NCI-H526 (cell line): ENCODE data around the gene C2CD5.
A peak's percentile ranks its signal among the peaks of the same experiment; 100 is the strongest.
"Not testable (repeated sequence)": the region's sequence is repeated elsewhere in the genome, so short reads cannot be mapped to it uniquely, and the experiment has no call there.

Experiments used
- DNase-seq, 2 experiments: peaks; one replicate each; lab custom pipeline; 2025; lab: John Stamatoyannopoulos, UW

C2CD5 gene, protein sequence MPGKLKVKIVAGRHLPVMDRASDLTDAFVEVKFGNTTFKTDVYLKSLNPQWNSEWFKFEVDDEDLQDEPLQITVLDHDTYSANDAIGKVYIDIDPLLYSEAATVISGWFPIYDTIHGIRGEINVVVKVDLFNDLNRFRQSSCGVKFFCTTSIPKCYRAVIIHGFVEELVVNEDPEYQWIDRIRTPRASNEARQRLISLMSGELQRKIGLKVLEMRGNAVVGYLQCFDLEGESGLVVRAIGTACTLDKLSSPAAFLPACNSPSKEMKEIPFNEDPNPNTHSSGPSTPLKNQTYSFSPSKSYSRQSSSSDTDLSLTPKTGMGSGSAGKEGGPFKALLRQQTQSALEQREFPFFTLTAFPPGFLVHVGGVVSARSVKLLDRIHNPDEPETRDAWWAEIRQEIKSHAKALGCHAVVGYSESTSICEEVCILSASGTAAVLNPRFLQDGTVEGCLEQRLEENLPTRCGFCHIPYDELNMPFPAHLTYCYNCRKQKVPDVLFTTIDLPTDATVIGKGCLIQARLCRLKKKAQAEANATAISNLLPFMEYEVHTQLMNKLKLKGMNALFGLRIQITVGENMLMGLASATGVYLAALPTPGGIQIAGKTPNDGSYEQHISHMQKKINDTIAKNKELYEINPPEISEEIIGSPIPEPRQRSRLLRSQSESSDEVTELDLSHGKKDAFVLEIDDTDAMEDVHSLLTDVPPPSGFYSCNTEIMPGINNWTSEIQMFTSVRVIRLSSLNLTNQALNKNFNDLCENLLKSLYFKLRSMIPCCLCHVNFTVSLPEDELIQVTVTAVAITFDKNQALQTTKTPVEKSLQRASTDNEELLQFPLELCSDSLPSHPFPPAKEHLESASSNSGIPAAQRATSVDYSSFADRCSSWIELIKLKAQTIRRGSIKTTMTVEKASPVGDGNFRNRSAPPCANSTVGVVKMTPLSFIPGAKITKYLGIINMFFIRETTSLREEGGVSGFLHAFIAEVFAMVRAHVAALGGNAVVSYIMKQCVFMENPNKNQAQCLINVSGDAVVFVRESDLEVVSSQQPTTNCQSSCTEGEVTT

DNA sequence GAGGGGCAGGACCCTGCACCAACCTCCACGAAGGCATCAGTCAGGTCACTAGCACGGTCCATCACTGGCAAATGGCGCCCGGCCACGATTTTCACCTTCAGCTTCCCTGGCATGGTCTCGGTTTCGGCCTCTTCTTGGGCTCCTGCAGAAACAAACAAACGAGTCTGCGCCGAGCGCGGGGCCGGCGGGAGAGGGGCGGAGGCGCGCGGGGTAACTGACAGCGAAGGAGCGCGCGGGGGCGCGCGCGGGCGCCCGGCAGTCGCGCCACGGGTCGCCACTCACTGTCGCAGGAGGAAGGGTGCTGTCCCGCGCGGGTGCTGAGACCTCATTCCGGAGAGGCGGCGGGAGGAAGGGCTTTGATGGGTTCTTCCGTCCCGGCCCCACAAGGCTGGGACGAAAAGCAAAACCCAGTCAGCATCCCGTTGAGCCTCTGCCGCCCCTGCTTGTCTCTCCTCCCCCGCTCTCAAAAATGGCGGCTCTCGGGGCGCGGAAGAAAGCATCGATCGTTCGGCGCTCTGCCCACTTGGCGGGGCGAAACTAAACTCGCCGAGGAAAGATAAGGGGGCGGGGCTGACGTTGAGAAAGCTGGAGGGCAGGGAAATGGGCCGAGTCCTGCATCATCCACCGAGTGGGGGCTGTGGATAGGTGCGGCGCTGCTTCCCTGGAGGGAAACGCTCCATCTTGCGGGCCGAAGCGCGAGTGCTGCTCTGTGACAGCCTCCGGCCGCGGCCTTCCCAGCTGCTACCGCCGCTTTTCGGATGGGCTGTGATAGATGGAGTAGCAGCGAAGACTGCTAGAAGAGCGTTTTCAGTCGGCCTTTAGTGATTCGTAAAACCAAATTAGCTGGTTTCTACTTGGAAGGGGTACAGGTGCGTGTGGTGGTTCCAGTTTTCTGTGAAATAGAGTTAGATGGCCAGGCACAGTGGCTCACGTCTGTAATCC is at the start of gene C2CD5:
C2CD5 (minus strand) TSS at position 505 of the 942 bp plus-strand sequence; CDS start at position 113, 392 bp downstream.
- DNase-seq, result peak; percentile 96 to 99

DNA sequence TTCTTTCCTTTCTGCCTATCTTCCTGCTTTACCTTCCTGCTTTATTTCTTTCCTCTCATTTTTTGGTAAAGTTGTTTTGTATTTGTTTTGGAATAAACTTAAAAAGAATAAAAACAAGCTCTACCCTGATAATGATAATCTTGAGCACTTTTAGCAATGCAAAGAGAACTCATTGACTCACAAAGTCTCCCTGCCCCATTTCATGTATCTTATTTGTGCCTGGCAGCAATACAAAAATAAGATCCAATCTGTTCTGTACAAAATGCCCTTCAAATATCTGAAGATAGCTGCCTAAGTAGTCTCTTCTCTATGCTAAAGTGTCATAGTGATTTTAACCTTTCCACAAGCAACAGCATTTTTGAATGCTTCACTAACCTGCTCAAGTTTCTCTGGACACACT is 49.5 kb upstream of the C2CD5 start:
- DNase-seq, result no peak

DNA sequence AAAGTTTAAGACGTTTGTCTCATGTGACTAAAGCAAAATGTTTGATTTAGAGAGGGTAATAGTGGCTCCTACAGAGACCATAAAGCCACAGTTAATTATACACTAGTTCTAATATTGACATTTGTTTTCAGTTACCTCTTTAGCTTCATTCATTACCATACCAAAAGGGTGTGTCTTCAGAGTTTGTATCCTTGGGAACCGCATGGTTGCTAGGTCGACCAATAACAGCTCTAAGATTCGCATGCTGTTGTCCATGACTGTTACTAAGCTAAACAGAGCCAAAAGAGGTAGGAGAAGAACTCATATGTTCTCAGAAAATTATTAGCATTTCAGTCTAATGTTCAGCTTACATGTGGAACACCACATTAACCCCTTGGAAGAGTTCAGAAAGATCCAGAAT is 44.5 kb upstream of the C2CD5 start:
- peak; percentile 51 to 74 for DNase-seq

DNA sequence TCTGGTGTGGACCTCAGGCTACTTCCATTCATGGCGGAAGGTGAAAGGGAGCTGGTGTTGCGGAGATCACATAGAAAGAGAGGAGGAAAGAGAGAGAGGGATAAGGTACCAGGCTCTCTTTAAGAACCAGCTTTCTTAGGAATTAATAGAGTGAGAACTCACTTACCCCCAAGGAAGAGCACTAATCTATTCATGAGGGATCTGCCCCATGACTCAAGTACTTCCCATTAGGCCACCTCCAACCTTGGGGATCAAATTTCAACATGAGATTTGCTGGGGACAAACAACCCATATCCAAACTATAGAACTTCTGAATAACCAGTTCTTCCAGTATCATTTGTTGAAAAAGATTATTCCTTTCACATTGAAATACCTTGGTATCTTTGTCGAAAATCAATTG is 34.0 kb upstream of the C2CD5 start:
- peak in 1 of 2 experiments; percentile 5 for DNase-seq

DNA sequence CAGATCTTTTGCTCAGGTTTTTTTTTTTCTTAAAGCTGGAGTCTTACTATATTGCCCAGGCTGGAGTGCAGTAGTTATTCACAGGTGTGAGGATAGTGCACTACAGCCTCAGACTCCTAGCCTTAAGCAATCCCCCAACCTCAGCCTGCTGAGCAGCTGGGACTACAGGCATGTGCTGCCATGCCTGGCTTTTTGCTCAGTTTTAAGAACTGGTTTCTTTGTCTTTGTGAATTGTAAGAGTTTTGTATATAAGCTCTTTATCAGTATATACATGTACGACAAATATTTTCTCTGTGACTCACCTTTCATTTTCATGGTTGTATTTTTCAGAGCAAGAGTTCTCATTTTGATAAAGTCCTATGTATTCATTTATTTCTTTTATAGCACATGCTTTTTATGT is 33.3 kb upstream of the C2CD5 start:
- DNase-seq, result no peak

DNA sequence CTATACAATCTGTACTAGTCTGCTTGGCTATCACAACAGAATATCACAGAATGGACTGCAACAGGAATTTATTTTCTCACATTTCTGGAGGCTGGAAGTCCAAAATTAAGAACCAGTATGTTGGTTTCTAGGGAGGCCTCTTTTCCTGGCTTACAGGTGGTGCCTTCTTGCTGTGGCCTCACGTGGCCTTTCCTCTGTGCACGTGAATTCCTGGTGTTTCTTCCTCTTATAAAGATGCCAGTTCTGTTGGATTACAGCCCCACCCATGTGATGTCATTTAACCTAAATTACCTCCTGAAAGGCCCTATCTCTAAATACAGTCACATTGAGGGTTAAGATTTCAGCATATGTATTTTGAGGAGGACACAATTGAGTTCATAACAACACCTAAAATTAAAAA is 32.1 kb upstream of the C2CD5 start:
- no peak for DNase-seq

DNA sequence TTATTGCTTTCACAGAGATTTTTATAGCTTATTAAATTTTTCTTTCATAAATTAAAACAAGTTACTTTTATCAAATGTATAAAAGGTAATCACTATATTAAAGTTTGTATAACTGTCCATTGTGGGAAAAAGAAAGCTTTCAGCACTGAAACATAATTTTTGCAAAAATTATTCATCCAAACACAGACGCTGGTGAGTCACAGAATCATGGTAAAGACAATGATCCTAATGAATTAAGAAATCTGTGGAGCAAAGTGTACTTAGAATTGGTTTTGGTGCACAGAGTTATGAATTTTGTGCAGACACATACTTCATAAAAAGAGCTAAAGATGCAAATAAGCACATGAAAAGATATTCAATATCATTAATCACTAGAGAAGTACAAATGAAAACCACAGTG is 31.7 kb upstream of the C2CD5 start:
- DNase-seq, result no peak

DNA sequence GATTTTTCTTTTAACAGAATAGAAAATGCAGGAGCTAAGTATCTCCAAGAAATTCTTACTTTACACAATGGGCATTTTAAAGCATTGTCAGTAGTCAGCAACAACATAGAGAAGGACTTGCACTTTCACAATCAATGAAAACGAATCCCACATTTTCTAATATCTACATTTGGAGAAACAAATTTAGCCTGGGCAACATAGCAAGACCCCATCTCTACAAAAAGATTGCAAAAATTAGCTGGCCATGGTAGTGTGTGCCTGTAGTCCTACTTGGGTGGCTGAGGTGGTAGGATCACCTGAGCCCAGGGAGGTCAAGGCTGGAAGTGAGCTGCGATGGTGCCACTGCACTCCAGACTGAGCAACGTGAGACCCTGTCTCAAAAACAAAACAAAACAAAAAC is 30.6 kb upstream of the C2CD5 start:
- no peak for DNase-seq

DNA sequence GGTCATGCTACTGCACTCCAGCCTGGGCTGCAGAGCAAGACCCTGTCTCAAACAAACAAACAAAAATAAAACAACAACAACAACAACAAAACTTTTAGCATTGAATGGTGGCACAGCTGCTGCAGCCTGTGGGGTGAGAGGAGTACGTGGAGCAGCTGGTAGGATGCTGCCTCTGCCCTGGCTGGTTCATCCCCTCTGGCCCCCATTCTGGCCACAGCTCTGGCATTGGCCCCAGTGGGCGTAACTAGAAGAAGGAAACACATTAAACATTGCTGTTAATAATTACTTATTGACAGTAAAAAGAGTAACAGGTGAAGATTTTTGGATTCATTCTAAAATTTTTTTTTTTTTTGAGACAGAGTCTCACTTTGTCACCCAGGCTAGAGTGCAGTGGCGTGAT is 28.8 kb upstream of the C2CD5 start:
- no peak for DNase-seq

DNA sequence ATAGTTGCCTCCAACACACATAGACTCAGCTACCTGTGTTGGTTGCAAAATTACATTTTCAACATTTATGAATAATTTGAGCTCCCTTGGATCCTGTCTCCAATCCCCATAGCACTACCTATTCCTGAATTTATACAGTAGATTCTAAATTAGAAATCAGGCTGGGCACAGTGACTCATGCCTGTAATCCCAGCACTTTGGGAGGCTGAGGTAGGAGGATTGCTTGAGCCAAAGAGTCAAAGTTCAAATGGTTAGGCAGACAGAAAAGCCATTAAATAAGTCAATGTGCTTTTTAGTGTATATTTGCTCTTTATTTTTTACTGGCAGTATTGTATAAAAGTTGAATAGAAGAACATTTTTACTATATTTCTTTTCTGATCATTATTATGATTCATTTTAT is 24.9 kb upstream of the C2CD5 start:
- no peak for DNase-seq

DNA sequence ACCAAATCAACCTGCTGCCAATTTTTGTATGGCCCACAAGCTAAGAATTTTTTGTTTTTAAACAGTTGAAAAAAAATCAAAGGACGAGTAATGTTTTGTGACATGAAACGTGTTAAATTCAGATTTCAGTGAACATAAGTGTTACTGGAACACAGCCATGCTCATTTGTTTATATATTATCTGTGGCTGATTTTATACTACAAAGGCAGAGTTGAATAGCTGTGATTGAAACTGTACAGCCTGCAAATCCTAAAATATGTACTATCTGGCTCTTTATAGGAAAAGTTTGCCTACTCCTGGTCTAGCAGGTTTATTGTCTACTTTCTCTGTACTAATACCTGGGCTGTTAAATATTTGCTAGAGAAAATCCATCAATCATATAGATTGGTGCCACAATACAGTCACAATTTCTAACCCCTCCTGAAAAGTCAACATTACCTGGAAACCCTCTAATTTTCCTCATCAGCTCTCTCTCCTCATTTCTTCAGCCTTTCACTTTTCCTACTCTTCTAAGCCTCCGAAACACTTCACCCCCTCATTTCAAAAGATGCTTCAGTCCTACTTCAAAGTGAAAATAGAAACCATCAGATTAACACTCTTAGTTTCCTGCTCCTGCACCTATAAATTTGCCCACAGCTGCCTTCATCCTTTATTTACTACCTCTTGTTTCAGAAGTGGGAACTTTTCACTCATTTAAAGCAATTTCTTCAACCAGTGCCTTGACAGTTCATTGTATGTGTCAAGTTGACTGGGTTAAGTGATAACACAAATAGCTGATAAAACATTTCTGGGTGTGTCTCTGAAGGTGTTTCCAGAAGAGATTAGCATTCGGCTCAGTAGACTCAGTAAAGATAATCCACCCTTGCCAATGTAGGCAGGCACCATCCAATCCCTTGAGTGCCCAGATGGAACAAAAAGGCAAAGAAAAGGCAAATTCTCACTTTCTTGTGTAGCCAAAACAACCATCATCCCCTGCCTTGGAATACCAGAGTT is 18.0 kb upstream of the C2CD5 start:
- no peak for DNase-seq

DNA sequence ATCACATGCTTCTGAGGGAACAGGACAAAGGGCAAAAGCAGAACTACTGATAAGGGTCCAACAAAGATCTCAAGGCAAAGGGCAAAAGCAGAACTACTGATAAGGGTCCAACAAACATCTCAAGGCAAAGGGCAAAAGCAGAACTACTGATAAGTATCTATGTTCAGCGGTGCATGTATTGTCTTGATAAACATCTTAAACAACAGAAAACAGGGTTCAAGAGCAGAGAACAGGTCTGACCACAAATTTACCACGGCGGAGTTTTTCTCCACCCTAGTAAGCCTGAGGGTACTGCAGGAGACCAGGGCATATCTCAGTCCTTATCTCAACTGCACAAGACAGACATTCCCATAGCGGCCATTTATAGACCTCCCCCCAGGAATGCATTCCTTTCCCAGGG is 10.4 kb upstream of the C2CD5 start:
- DNase-seq, result not testable (repeated sequence)

DNA sequence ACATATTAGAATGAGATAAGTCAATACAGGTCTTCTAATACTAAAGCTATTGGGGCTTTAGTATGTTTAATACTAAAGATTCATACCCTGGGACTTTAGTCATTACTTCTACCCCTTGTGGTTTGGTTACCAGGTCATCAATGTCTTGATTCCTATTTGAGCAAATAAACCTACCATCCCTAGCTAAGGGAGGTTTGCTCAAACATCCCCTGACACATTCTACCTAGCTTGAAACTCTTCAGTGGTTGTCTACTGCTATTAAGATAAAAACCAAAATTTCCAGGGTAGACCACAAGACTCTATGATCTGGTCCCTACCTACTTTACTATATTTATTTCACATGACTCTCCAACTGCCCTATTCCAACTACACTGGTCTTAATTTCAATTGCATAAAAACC is 7.3 kb upstream of the C2CD5 start:
- DNase-seq, result no peak

DNA sequence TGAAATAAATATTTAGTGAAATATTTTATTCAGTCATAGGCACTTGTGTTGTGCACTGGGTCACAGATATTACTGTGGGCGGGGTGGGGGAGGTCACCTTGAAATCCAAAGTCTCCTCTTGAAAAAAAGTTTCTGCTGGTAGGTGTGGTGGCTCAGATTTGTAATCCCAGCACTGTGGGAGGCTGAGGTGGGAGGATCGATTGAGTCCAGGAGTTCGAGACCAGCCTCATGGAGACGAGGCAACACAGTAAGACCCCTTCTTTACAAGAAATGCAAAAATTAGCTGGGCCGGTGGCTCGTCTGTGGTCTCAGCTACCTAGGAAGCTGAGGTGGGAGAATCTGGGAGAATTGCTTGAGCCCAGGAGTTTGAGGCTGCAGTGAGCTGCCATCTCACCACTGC is 913 bp upstream of the C2CD5 start:
- DNase-seq, result no peak

DNA sequence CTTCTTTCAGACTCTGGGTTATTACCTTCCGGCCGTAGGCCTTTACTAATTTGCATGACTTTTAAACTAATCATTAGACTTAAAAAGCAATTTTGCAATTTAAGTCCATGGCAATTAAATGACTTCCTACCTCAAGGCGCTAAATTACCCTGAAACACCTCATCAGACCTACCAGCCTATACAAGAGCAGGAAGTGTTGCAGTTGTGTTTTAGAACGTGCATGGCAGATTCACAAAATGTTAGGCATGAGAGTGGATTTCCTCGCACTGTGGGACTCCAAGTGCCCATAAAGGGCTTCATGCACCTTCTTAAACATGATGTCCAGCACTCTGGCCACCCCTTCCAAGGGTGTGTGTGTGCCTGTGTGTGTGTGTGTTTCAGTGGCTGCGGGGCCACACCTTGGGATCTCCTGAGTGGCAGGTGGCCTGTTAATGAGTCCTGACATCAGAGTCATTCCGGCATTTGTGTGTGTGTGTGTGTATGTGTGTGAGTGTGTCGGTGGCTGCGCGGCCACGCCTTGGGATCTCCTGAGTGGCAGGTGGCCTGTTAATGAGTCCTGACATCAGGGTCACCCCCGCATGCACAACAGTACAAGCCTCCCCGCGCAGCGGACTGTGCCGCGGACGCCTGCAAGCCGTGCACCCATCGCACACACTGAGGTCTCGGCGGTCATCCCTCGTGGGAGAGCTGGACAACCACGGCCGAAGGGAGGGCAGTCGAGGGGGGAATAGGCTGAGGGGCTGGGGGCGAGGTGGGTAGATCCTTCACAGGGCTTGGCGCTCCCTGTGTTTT is 900 bp downstream of the C2CD5 start:
- DNase-seq, result peak; percentile 59 to 75

DNA sequence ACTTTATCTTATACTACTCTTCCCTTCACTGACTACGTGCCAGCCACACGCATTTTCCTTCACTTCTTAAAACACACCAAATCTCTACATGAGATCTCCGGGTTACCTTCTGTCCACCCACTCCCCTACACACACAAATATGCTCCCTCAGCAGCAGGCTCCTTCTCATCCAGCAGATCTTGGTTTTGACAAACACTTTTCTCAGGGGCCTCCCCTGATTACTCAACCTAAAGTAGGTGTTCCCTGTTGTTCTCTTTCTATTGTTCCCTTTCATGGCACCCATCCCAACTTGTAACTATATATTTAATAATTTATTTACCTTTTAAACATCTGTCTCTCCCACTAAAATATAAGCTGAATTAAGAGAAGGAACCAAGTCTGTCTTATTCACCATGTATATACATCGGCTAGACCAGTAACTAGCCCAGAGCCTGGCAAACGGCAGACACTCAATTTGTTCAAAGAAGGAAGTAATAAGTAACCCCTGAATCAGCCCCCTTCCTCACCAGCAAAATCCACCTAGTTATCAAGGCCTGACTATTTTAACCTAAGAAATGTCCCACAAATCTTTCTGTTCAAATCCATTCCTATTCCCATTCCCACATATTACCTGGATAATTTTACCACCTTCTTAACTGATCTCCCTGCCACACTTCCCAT is 2.7 kb downstream of the C2CD5 start:
- DNase-seq, result no peak

DNA sequence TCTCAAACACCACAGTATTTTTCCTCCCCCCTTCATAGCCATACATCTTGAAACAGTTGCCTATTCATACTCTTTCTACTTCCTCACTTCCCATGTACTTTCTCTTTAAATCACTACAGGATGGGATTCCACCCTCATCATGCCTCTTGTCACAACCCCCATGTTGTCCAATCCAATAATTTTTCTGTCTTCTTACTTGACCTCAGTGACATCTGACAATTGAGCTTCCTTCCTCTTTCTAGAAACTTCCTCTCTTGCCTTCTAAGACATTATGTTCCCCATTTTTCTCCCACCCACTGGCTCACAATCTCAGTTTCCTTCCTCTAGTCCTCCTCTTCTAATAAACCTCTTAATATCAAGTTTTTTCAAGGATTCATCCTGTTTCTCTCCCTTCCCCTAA is 5.3 kb downstream of the C2CD5 start:
- no peak for DNase-seq

DNA sequence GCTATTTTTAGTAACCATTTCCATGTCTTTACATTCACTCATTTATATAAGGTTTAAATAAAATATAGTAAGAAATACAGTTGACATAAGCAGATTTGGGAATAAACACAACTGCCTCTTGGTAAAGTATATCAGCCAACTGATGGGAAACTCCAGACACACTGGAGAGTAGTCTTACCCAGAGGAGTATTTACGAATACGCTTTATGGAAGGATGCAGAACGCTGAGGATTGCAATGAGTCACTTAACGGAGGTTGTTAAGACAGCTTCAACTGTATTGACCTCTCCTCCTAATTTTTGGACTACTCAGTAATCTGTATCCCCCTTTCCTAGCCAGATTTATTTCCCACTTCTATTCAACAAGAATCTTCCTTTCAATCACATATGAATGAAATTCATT is 6.0 kb downstream of the C2CD5 start:
- no peak for DNase-seq

DNA sequence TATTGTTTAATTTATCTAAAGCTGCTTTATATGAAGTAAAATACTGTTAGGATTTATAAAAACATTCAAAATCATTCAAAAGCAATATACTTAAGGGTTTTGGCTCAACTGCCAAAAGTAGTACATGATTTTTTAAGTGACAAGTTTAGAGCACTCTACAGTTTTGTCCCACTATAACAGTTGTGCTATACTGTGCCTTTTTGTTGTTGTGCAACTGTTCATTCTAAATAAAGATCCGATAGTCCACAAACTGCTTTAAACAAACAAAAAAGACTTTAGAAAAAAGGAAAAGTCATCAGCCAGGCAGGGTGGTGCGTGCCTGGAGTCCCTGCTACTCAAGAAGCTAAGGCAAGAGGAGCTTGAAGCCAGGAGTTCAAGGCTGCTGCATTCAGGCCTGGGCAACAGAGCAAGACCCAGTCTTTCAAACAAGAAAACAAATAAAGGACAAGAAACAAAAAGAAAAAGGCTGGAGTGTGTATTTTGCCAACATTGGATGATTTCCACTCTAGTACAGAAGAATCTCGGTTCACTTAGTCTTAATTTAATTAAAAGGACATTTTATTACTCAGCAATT is 7.3 kb downstream of the C2CD5 start:
- DNase-seq, result no peak
